NAMALWA (cell line): ENCODE measurements around the gene ZMAT5.
"Not testable (repeated sequence)": the region's sequence is repeated elsewhere in the genome, so short reads cannot be mapped to it uniquely, and the experiment has no call there.

Source experiments
- DNase-seq: peaks from one replicate; pipeline ENCODE4 v3.0.0-alpha.2; 2015; ENCODE audit warnings: low spot score

The ZMAT5 gene

DNA sequence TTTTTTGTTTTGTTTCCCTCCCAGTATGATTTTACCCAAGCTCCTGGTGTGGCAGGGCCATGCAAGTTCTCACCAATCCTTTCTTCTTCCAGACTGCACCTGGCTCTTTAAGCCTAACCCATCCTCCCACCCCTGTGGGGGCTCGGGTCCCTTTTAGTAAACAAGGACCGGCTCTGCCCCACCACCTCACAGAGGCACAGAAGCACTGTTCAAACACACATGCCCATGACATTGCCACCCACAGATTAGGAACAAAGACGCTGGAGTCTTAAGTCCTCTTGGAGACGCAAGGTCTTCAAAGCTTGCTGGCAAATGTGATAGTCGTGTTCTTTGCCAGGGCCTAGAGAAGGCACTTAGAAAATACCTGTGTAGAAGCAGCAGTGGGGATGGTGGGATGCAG is 19.2 kb upstream of the ZMAT5 start:
- DNase-seq: no peak

DNA sequence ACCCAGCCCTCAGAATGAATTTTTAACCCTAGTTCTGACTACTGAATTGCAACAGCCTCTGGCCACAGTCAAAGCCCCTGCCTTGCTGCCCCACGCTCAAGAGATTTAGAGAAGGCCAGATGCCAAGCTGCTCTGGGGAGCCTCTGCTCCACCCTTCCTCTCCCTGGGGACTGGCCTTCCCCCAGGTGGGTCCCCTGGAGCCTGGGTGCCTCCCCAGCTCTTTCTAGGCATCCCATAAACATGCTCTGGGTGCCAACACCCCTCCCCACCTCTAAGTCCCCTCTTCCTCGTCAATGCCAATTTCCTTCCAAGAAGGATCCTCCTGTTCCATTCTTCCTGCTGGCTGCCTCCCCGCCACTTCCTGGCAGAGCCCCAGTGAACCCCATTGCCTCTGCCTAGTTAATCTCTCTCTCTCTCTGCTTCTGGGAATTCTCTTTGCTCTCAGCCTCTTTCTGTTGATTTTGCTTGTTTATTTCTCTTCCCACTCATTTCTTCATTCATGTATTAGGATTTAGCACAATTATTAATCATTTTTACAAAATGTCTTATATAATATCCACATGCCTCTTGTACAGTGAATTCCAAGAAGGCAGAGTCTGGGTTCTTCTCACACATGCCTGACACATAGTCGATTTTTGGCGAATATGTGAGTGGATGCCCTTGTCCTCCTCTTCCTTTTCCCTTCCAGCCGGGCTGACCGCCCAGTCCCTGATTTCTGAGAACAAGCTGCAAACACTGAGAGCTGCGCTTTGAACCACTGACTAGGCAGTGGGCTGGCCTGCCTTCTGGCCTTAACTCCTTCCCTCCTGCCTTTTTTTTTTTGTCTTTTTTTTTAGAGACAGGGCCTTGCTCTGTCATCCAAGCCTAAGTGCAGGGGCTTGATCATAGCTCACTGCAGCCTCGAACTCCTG is 17.9 kb upstream of the ZMAT5 start:
- DNase-seq: no peak

DNA sequence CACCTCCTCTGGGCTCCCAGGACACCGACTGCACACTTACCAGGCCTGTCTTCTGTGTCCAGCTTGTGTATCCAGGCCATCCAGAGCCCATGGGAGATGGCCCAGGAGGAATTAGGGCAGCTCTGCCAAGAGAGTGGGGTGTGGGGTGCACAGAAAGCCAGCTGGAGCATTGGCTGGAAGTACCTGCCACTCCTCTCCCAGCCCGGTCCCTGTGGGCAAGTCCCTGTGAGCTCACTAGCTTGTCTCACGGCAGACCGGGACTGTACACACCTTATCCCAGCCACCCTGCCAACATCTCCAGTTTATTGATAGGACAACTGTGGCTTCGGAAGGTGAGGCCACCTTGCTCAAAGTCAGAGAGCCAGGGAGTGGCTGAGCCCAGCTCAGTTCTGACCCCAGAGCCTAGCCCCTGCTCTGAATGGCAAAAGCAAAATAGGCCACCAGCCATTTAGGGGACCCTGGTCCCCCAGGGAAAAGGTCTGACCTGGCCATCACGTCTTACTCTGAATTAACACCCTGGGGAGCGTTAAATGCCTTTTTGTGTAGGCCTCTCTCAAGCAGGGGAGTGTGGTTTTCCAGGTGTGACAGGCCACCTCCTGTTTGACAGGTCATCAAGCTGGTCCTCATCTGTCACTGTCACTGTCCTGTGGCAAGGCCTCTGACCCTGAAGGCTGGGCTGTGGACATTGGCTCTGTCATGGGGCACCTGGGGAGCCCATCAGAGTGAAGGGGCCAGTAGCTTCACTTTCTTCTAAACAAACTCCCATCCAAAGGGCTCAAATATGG is 15.4 kb upstream of the ZMAT5 start:
- DNase-seq: no peak

- no peak for DNase-seq
These were observed 14.2 kb upstream of the ZMAT5 start for GRCh38 chr22:29780748-29781676.

GRCh38 chr22:29780220-29780619 is 13.4 kb upstream of the ZMAT5 start:
- no peak for DNase-seq

GRCh38 chr22:29773233-29773632 is 6.4 kb upstream of the ZMAT5 start:
- no peak for DNase-seq

DNA sequence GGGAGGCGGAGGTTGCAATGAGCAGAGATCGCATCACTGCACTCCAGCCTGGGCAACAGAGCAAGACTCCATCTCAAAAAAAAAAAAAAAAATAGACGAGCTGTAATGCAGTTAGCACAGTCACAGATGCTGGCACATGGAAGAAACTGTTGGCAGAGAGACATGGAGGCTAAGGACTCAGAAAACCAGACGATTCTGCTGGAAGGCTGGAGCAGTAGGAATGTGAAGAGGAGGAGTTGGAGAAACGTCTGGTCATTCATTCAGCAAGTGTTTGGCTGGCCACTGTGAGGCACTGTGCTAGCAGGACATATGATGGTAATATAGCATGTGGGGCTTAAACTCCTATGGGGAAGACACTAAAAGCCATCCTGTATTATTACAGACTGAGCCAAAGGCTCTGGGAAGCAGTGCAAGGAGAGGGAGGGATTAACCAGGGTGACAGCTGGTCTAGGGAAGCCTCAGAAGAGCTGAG is 5.4 kb upstream of the ZMAT5 start:
- DNase-seq: peak; percentile 13

DNA sequence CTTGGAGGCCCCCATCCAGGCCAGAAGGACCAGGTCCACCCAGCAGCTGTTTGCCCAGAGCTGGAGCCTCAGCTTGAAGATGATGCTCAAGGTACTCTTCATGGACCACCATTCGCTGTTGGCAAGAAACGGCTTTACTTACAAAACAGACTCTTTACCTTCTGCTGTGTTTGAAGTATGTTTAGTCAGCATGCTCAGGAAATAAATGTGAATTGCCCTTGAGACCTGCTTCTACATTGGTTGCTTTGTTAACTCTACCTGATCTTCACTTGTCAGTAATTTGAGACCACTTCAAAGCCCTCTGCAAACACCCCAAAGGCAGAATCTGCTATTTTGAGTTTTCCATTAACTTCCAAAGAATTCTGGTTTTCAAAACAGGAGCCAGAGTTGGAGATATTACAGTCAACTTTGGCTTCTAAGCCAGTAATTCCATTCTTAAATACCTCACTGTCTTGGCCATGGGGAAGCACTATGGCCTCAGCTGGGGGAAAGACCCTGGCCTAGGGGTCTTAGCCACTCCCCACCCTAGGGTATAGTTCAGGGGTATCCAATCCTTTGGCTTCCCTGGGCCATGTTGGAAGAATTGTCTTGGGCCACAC is 3.0 kb upstream of the ZMAT5 start:
- DNase-seq: no peak

- DNase-seq: no peak
These were observed 1.4 kb upstream of the ZMAT5 start for GRCh38 chr22:29768052-29768693.

- DNase-seq: peak; percentile 93
These were observed 604 bp upstream of the ZMAT5 start, which contains the start of gene UQCR10 for GRCh38 chr22:29767171-29768051. UQCR10 (plus strand) TSS chr22:29767369; CDS start chr22:29767399, 30 bp downstream.

- peak; percentile 61 for DNase-seq
These were observed 739 bp downstream of the ZMAT5 start for GRCh38 chr22:29765905-29766631.

DNA sequence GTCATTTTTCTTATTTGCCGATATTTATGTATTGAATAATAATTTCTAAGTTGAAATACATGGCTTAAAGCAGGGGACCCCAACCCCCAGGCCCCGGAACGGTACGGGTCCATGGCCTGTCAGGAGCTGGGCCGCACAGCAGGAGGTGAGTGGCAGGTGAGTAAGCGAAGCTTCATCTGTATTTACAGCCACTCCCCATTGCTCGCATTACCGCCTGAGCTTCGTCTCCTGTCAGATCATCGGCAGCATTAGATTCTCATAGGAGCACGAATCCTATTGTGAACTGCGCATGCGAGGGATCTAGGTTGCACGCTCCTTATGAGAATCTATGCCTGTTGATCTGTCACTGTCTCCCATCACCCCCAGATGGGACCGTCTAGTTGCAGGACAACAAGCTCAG is 4.5 kb downstream of the ZMAT5 start:
- no peak for DNase-seq

- DNase-seq: no peak
These were observed 7.8 kb downstream of the ZMAT5 start for GRCh38 chr22:29758959-29759358.

- no peak for DNase-seq
These were observed 8.7 kb downstream of the ZMAT5 start for GRCh38 chr22:29758068-29758622.

DNA sequence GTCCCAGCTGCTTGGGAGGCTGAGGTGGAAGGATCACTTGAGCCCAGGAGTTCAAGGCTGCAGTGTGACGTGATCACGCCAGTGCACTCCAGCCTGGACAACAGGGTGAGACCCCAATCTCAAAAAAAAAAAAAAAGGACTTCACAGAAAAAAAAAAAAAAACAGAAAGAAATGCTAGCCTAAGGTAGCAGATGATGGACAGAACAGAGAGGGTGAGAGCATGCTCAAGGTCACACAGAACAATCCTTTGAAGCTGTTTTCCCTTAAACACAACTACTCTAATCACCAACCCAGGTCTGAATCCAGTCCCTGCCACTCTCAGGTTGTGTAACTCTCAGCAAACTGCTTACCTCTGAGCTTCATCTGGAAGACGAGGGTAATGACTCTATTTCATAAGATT is 9.7 kb downstream of the ZMAT5 start:
- no peak for DNase-seq

- no peak for DNase-seq
These were observed 10.5 kb downstream of the ZMAT5 start for GRCh38 chr22:29756341-29756740.

DNA sequence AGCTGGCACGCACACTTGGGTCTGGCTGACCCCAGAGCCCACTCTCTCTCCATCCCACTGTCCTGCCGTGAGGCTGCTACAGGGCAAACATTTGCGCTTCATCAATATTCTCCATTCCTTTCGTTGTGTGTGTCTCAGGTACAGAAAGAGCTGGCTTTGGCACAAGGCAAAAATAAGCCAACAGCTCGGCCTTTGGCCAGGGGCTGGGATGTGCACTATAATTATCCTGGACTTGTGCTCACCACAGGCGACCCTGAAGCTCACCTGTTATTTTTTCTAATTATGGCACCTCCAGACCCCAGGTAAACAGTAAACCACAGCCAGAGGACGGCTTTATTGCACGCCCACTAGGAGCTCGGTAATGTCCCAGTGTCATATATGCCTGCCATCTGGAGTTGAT is 10.9 kb downstream of the ZMAT5 start:
- no peak for DNase-seq

DNA sequence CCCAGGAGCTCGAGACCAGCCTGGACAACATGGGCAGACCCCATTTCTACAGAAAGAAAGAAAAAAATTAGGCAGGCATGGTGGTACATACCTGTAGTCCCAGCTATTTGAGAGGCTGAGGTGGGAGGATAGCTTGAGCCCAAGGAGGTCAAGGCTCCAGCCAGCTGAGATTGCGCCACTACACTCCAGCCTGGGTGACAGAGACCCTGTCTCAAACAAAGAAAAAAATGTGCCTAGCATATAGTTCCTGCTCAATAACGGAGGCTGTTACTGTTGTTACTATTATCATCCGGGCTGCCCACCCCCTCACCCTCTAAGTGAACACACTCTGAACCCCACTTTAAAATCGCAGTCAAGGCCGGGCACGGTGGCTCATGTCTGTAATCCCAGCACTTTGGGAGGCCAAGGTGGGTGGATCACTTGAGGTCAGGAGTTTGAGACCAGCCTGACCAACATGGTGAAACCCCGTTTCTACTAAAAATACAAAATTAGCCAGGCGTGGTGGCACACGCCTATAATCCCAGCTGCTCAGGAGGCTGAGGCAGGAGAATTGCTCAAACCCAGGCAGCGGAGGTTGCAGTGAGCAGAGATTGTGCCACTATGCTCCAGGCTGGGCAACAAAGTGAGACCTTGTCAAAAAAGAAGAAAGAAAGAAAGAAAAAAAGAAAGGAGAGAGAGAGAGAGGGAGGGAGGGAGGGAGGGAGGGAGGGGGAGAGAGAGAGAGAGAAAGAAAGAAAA is 12.0 kb downstream of the ZMAT5 start:
- DNase-seq: not testable (repeated sequence)
